Activated naive CD8-positive, alpha-beta T cell treated with anti-CD3 and anti-CD28 coated beads for 36 hours (primary cell): Measurements from ENCODE around the gene MXD1. TPM values are rescaled to one million over a fixed set of nuclear protein-coding genes. Genes with fewer than 3 reads are reported as not detected.
"Not testable (repeated sequence)": the region's sequence is repeated elsewhere in the genome, so short reads cannot be mapped to it uniquely, and the experiment has no call there.

ENCODE experiments used
- DNase-seq: peaks from one replicate; pipeline ENCODE4 v3.0.0; 2021
- H3K27ac Mint-ChIP-seq: one replicate; pipeline ENCODE4 v1.8.0; 2022; ENCODE audit warnings: mild to moderate bottlenecking, moderate library complexity, mixed read lengths
- H3K27me3 Mint-ChIP-seq: one replicate; pipeline ENCODE4 v1.8.0; 2022; ENCODE audit warnings: mild to moderate bottlenecking, mixed read lengths
- H3K36me3 Mint-ChIP-seq: one replicate; pipeline ENCODE4 v1.8.0; 2021; ENCODE audit warnings: mild to moderate bottlenecking, mixed read lengths
- H3K4me1 Mint-ChIP-seq: one replicate; pipeline ENCODE4 v1.8.0; 2021; ENCODE audit warnings: mixed read lengths
- H3K4me3 Mint-ChIP-seq: one replicate; pipeline ENCODE4 v1.8.0; 2022; ENCODE audit warnings: mild to moderate bottlenecking, moderate library complexity, mixed read lengths
- H3K9me3 Mint-ChIP-seq: one replicate; pipeline ENCODE4 v1.8.0; 2022; ENCODE audit warnings: mixed read lengths
- total RNA-seq, 2 experiments: library from RNA; stranded (reverse); gene quantifications; one replicate each; pipeline ENCODE4 v1.2.3, GENCODE V29; 2021

The MXD1 gene
- total RNA-seq, result 1 to 10 TPM; 5.0 to 6.3 TPM

GRCh38 chr2:69914950-69915945 is at the start of gene MXD1:
Gene MXD1 (plus strand): TSS chr2:69915109. CDS start chr2:69915331, 222 bp downstream.
- peak; percentile 24 for DNase-seq
- peaks cover 4% of the 10 kb centered on the region for H3K36me3 Mint-ChIP-seq
- no peaks in the 10 kb centered on the region for H3K27me3 Mint-ChIP-seq
- peak within 1 kb of the TSS; percentile 92 for H3K27ac Mint-ChIP-seq
- H3K4me3 Mint-ChIP-seq, result peak within 1 kb of the TSS; percentile 83
- H3K9me3 Mint-ChIP-seq, result no peaks in the 10 kb centered on the region
- H3K4me1 Mint-ChIP-seq, result peaks cover 28% of the 10 kb centered on the region

GRCh38 chr2:69888451-69888850 is 26.5 kb upstream of the MXD1 start:
- peaks cover 6% of the 10 kb centered on the region for H3K4me1 Mint-ChIP-seq
- no peak overlapping the region for H3K4me3 Mint-ChIP-seq
- H3K27ac Mint-ChIP-seq, result no peak overlapping the region
- H3K36me3 Mint-ChIP-seq, result no peaks in the 10 kb centered on the region
- no peaks in the 10 kb centered on the region for H3K9me3 Mint-ChIP-seq
- H3K27me3 Mint-ChIP-seq, result no peaks in the 10 kb centered on the region
- DNase-seq, result no peak

- Mint-ChIP-seq H3K4me3 (no peak overlapping the region), H3K27me3 (no peaks in the 10 kb centered on the region), H3K36me3 (peaks cover 2% of the 10 kb centered on the region), H3K9me3 (no peaks in the 10 kb centered on the region), H3K4me1 (peaks cover 7% of the 10 kb centered on the region), H3K27ac (no peak overlapping the region)
- DNase-seq, result no peak
Measured at GRCh38 chr2:69889302-69889701, 25.6 kb upstream of the MXD1 start.

- no peaks in the 10 kb centered on the region for H3K9me3 Mint-ChIP-seq
- no peak overlapping the region for H3K27ac Mint-ChIP-seq
- H3K27me3 Mint-ChIP-seq, result no peaks in the 10 kb centered on the region
- DNase-seq, result no peak
- peaks cover 6% of the 10 kb centered on the region for H3K36me3 Mint-ChIP-seq
- H3K4me3 Mint-ChIP-seq, result no peak overlapping the region
- peaks cover 16% of the 10 kb centered on the region for H3K4me1 Mint-ChIP-seq
Measured at GRCh38 chr2:69890881-69891280, 24.0 kb upstream of the MXD1 start.

GRCh38 chr2:69892838-69893424 is 22.0 kb upstream of the MXD1 start:
- Mint-ChIP-seq H3K27ac (peak overlapping the region; percentile 98), H3K4me3 (peak overlapping the region; percentile 99), H3K36me3 (peaks cover 18% of the 10 kb centered on the region), H3K4me1 (peaks cover 25% of the 10 kb centered on the region)
- H3K9me3 Mint-ChIP-seq, H3K27me3 Mint-ChIP-seq, DNase-seq: not testable (repeated sequence)

DNA sequence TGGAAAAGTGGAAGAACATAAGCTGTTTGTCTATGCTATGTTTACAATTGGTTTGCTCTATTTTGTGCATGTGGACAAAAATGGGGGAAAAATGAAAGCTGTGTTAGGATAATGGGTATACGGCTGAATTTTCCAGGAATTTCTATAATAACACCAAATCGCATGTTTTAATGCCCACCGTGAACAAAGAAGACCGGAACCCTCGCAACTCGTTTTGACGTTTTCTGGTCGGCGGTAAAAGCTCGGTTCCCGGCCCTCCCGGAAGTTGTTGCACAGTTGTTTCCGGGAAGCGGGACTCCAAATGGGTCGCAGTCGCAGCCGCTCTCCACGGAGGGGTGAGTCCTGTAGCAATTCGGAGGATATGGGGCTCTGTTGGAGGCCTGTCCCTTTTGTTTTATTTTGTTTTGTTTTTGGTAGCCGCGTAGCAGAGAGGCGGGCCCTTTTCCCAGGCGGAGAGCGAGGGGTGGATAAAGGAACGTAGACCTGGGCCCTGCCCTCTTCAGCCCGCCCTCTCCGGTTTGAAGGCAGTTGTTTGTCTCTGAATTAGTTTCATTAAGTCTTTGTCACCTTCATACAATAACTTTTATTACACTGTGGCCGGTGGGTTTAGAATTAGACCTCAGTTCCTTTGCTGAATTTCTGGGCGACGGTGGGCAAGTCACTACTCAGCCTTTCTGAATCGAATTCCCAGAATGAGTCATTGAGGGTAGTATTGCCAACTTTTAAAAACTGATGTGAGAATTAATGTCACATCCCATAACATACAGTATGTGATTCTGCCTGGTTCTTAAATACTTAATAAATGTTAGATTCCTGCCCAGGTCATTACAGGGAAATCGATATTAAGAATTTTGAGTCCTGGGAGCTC is 21.0 kb upstream of the MXD1 start, which contains the start of gene SNRNP27:
Gene SNRNP27 (plus strand): TSS at position 273 of the 868 bp plus-strand sequence. CDS start 29 bp downstream, at position 302.
- Mint-ChIP-seq H3K27me3 (no peaks in the 10 kb centered on the region), H3K4me3 (peak within 1 kb of the TSS; percentile 99), H3K27ac (peak within 1 kb of the TSS; percentile 98), H3K36me3 (peaks cover 18% of the 10 kb centered on the region), H3K4me1 (peaks cover 24% of the 10 kb centered on the region), H3K9me3 (no peaks in the 10 kb centered on the region)
- peak; percentile 80 for DNase-seq

DNA sequence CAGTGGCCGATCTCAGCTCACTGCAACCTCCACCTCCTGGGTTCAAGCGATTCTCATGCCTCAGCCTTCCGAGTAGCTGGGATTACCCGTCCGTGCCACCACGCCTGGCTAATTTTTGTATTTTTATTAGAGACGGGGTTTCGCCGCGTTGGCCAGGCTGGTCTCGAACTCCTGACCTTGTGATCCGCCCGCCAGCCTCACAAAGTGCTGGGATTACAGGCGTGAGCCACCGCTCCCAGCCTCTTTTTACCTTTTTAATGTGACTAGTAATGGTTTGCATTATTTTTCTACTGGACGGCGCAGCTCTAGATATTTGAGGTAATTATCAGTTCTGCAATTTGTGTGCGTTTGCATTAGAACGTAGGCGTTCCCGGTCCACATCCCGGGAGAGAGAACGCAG is 20.2 kb upstream of the MXD1 start:
- peak overlapping the region; percentile 34 for H3K27ac Mint-ChIP-seq
- peak overlapping the region; percentile 99 for H3K4me3 Mint-ChIP-seq
- peaks cover 22% of the 10 kb centered on the region for H3K36me3 Mint-ChIP-seq
- peaks cover 24% of the 10 kb centered on the region for H3K4me1 Mint-ChIP-seq
- not testable (repeated sequence) for DNase-seq, H3K9me3 Mint-ChIP-seq, H3K27me3 Mint-ChIP-seq

- H3K27me3 Mint-ChIP-seq, result no peaks in the 10 kb centered on the region
- H3K36me3 Mint-ChIP-seq, result peaks cover 29% of the 10 kb centered on the region
- peaks cover 38% of the 10 kb centered on the region for H3K4me1 Mint-ChIP-seq
- no peak for DNase-seq
- H3K4me3 Mint-ChIP-seq, result peak overlapping the region; percentile 80
- H3K27ac Mint-ChIP-seq, result peak overlapping the region; percentile 83
- no peaks in the 10 kb centered on the region for H3K9me3 Mint-ChIP-seq
Measured at GRCh38 chr2:69902213-69902922, 12.5 kb upstream of the MXD1 start.

- no peak overlapping the region for H3K27ac Mint-ChIP-seq
- no peak overlapping the region for H3K4me3 Mint-ChIP-seq
- H3K9me3 Mint-ChIP-seq, result no peaks in the 10 kb centered on the region
- H3K27me3 Mint-ChIP-seq, result no peaks in the 10 kb centered on the region
- H3K36me3 Mint-ChIP-seq, result peaks cover 6% of the 10 kb centered on the region
- no peak for DNase-seq
- H3K4me1 Mint-ChIP-seq, result peaks cover 21% of the 10 kb centered on the region
Measured at GRCh38 chr2:69907216-69907615, 7.7 kb upstream of the MXD1 start.

DNA sequence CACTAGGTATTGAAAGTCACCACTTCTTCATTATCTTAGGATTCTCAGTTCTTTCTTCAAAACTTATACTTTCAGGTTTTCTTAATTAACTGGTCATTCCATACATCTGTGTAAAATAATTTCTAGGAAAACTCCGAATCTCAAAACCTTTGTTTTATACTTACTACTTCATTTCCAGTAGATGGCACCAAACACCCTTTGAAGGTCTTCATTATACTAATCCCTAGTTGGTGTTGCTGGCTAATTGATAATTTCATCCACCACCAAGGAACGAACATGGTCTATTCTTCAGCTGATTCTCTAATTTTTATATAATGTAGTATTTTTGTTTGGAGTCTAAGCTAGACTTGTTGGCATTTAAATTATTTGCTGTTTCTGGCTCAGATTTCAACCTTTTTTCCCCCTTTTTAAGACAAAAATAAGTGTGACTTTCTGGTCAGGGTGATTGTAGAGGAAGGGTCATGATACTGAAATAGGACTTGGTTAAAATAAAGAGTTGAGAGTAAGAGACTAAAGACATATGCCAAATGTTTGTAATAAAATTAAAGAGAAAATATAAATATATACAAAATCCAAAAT is 2.8 kb upstream of the MXD1 start:
- Mint-ChIP-seq H3K4me3 (no peak overlapping the region), H3K36me3 (peaks cover 6% of the 10 kb centered on the region), H3K9me3 (no peaks in the 10 kb centered on the region), H3K27me3 (no peaks in the 10 kb centered on the region), H3K4me1 (peaks cover 18% of the 10 kb centered on the region), H3K27ac (no peak overlapping the region)
- no peak for DNase-seq

DNA sequence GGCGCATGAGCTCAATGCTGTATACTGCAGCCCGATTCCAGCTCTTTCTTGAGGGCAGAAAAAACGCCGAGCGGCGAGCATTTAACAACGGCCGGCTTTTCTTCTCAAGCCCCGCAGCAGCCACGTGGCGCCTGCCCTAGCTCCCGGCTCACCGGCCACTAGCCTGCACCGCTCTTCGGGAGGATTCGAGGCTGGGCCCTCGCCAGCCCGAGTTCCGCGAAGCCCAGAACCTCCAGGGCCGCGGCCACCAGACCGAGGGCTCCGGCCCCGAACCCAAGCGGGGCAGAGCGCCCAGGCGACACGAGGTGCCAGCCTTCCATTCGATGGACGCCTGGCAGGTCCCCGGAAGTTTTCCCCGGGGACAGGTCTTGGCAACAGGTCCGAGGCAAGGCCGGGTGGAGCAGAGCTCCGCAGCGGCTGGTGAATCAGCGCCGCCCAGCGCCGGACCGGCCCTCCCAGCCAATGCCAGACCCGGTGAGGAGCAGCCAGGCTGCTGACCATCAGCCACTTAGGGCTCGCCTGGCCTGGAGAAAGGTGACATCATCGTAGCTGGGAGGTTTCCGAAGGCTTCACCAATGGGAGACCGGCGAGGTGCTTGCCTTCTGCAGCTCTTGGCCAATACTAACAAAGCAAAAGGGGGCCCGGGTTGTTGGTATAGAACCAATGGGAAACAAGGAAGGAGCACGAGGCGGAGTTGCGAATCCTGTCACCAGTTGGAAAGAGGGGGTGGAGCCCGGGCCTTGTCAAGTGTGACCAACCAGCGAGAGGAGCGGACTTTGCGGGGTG is 552 bp upstream of the MXD1 start:
- Mint-ChIP-seq H3K9me3 (no peaks in the 10 kb centered on the region), H3K27me3 (no peaks in the 10 kb centered on the region), H3K4me3 (peak overlapping the region; percentile 83), H3K36me3 (peaks cover 4% of the 10 kb centered on the region), H3K4me1 (peaks cover 28% of the 10 kb centered on the region), H3K27ac (peak overlapping the region; percentile 92)
- peak; percentile 99 for DNase-seq

DNA sequence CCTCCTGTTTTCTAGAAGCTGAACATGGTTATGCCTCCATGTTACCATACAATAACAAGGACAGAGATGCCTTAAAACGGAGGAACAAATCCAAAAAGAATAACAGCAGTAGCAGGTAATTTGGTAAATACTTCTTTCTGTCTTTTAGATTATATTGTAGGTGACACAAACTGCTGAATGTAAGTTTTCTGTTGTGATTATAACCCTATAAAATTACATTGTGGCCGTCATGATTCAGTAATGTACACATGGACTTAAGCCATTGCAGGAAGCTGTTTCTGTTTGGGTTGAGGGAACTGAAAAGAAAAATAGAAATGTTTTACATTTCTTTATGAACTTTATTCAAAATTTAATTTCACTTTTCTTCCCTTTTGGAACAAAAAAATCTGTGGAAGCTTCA is 1.2 kb downstream of the MXD1 start:
- Mint-ChIP-seq H3K9me3 (no peaks in the 10 kb centered on the region), H3K27me3 (no peaks in the 10 kb centered on the region), H3K36me3 (peaks cover 6% of the 10 kb centered on the region), H3K27ac (no peak overlapping the region), H3K4me3 (peak overlapping the region; percentile 75), H3K4me1 (peaks cover 28% of the 10 kb centered on the region)
- no peak for DNase-seq

DNA sequence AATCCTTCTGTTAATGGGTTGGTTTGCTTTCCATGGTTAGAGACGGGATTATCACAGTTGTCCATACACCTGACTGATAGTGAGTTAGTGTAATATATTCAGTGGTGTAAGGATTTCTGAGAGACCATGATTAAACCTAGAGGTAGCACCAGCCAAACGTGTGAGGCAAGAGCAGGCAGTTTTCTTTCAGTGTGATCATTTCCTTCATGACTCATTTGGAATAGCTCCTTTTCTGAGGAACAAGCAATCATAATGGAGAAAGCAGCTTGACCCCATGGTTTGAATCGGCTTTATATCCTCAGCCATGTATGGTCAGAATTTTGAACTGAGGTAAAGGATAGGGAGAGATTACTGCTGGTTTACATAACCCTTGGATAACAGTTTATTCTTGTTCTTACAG is 2.9 kb downstream of the MXD1 start:
- DNase-seq, result no peak
- Mint-ChIP-seq H3K4me3 (no peak overlapping the region), H3K9me3 (no peaks in the 10 kb centered on the region), H3K27ac (no peak overlapping the region), H3K4me1 (peaks cover 19% of the 10 kb centered on the region), H3K36me3 (peaks cover 11% of the 10 kb centered on the region), H3K27me3 (no peaks in the 10 kb centered on the region)
